ENCODE measurements around the gene ORC1.

The ORC1 gene

DNA sequence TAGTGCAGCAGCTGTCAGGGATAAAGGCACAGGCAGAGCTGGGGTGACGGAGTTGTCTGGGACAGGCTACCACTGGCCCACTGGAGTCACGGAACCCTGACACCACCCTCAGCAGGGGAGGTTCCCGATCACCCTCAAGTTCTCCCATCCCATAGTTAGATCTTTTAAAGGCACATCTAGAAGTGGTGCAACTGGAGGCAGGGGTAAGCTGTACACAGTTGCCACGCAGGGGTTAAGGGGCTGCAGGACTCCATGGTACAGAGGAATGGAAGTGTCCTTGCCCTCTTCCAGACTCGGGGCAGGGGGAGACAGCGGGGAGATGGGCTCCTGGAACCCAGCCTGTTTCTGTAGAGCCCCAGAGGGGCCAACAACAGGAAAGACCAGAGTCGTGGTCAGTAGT lies 51.5 kb downstream of the ORC1 start:
- H3K27me3 ChIP-seq (replicated peaks; ENCODE audit: control insufficient read depth, insufficient read depth, low read length) = no peaks in the 10 kb centered on the region
- peaks cover 41% of the 10 kb centered on the region for H3K36me3 ChIP-seq (ENCODE audit: control insufficient read depth, insufficient read depth, low read length)
- DNase-seq (ENCODE audit: extremely low read depth, insufficient read length) = no peak
- no peak overlapping the region for H3K4me3 ChIP-seq (replicated peaks; ENCODE audit: low read depth, low read length)
- TF ChIP-seq, protein P1, sequence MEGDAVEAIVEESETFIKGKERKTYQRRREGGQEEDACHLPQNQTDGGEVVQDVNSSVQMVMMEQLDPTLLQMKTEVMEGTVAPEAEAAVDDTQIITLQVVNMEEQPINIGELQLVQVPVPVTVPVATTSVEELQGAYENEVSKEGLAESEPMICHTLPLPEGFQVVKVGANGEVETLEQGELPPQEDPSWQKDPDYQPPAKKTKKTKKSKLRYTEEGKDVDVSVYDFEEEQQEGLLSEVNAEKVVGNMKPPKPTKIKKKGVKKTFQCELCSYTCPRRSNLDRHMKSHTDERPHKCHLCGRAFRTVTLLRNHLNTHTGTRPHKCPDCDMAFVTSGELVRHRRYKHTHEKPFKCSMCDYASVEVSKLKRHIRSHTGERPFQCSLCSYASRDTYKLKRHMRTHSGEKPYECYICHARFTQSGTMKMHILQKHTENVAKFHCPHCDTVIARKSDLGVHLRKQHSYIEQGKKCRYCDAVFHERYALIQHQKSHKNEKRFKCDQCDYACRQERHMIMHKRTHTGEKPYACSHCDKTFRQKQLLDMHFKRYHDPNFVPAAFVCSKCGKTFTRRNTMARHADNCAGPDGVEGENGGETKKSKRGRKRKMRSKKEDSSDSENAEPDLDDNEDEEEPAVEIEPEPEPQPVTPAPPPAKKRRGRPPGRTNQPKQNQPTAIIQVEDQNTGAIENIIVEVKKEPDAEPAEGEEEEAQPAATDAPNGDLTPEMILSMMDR (IDR thresholded peaks at IDR 0.05; ENCODE audit: insufficient read depth, low read length, poor library complexity, severe bottlenecking) = no peak

DNA sequence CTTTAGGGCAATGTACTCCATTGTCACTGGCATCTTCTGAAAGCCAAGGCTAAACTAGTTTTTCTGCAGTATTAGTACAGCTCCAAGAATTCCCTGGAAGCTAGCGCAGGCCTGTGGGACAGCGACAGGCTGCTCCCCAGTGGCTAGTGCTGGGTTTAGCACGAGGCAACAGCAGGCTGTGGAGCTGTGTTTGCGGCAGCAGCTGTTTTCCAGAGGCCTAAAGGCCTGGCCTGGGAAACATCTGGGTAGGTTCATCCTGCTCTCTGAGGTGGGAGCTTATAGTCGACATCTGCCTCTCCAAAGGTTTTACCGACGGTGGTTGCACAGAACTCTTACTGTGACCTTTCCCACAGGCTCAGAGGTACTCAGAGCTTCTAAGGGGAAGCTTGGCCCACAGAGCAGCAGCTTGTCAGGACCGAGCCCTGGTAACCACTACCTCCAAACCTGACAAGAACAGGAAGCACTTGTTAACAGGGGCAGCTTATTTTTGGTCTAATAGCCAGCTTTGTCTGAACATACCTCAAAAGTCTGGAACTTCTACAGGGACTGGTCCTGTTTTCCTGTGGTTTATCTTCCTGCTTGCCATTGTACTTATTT lies 55.4 kb downstream of the ORC1 start:
- no peak for DNase-seq (ENCODE audit: extremely low read depth, insufficient read length)
- TF ChIP-seq, protein P1 (IDR thresholded peaks at IDR 0.05; ENCODE audit: insufficient read depth, low read length, poor library complexity, severe bottlenecking) = no peak
- Histone ChIP-seq H3K4me3 (replicated peaks; ENCODE audit: low read depth, low read length) (no peak overlapping the region), H3K36me3 (ENCODE audit: control insufficient read depth, insufficient read depth, low read length) (peaks cover 9% of the 10 kb centered on the region), H3K27me3 (replicated peaks; ENCODE audit: control insufficient read depth, insufficient read depth, low read length) (no peaks in the 10 kb centered on the region)

DNA sequence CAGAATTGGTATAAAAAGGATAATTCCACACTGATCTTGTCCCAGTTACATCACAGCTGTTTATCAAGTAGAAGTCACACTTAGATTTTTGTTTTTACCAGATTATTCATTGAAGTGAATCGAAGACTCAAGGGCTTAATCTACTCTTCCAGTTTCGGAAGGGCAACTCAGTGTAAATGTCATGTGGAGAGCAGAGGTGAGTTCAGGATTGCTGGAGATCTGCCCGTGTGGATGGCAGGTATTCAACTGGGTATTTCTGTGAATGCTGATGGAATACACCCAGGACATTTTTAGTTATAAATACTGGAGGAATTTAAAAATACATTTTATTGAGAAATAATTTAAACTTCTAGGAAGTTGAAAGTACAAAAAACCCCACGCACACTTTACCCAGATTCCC lies 57.6 kb downstream of the ORC1 start:
- Histone ChIP-seq H3K36me3 (ENCODE audit: control insufficient read depth, insufficient read depth, low read length) (no peaks in the 10 kb centered on the region), H3K4me3 (replicated peaks; ENCODE audit: low read depth, low read length) (no peak overlapping the region), H3K27me3 (replicated peaks; ENCODE audit: control insufficient read depth, insufficient read depth, low read length) (no peaks in the 10 kb centered on the region)
- DNase-seq (ENCODE audit: extremely low read depth, insufficient read length) = no peak
- TF ChIP-seq, protein P1 (IDR thresholded peaks at IDR 0.05; ENCODE audit: insufficient read depth, low read length, poor library complexity, severe bottlenecking) = no peak

DNA sequence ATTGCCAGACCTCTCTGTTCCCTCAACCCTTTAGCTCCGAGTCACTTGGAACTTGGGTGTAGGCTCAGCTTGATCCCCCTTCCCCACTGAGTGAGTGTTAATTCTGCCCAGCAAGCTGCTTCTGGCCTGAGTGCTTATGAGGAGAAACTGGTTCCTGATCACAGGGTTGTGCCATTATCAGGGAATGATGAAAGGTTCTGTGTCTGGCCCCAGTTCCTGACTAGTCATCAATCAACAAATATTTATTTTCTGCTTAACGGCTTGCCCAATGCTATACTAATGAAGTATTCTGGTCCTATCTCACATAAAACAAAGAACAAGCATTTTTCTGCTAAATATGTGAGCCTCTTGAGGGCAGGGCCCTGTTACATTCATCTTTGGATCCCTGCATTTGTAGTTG lies 59.0 kb downstream of the ORC1 start:
- Histone ChIP-seq H3K4me3 (replicated peaks; ENCODE audit: low read depth, low read length) (no peak overlapping the region), H3K36me3 (ENCODE audit: control insufficient read depth, insufficient read depth, low read length) (no peaks in the 10 kb centered on the region), H3K27me3 (replicated peaks; ENCODE audit: control insufficient read depth, insufficient read depth, low read length) (no peaks in the 10 kb centered on the region)
- TF ChIP-seq, protein P1 (IDR thresholded peaks at IDR 0.05; ENCODE audit: insufficient read depth, low read length, poor library complexity, severe bottlenecking) = no peak
- DNase-seq (ENCODE audit: extremely low read depth, insufficient read length) = no peak

DNA sequence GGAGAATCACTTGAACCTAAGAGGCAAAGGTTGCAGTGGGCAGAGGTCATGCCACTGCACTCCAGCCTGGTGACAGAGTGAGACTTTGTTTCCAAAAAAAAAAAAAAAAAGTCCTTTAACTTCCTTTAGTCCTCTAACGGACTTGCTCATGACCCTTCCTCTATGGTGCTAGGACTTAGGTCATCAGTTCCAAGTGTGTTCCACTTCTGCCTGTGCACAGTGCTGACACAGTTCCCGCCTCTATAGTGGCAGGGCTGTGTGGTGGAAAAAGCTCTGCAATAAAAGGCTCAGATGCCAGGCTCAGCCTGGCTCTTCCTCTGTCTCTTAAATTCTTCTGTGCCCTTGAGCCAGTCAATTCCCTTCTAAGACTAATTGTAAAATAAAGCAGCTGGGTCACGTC lies 60.2 kb downstream of the ORC1 start:
- Histone ChIP-seq H3K36me3 (ENCODE audit: control insufficient read depth, insufficient read depth, low read length) (no peaks in the 10 kb centered on the region), H3K4me3 (replicated peaks; ENCODE audit: low read depth, low read length) (no peak overlapping the region), H3K27me3 (replicated peaks; ENCODE audit: control insufficient read depth, insufficient read depth, low read length) (no peaks in the 10 kb centered on the region)
- DNase-seq (ENCODE audit: extremely low read depth, insufficient read length) = no peak
- TF ChIP-seq, protein P1 (IDR thresholded peaks at IDR 0.05; ENCODE audit: insufficient read depth, low read length, poor library complexity, severe bottlenecking) = no peak
